HCT116 (cell line): ENCODE results near the gene FAM151B. TPM values are rescaled to one million over a fixed set of nuclear protein-coding genes. Genes with fewer than 3 reads are reported as not detected.

Experiments
- ATAC-seq: fragments of 200-7000 bp; cut with Tn5 transposase; 2 replicates; pipeline ENCODE4 v1.9.1; 2020; ENCODE audit warnings: mild to moderate bottlenecking, moderate library complexity
- BruUV-seq: library from RNA; stranded (reverse); fragments of 400-500 nt; replicated peaks from 2 replicates; lab custom pipeline; 2021; lab: Mats Ljungman, UMichigan
- CTCF ChIA-PET: fragments of 300-600 bp; sonication (Branson Sonifier 250); formaldehyde crosslinking; loops from one replicate; lab custom pipeline; 2021; ENCODE audit warnings: antibody characterized with exemption; lab: Charles Lee
- POLR2A ChIA-PET: fragments of 300-600, 350-600 bp; sonication (Branson Sonifier 250); formaldehyde crosslinking; loops from one replicate; lab custom pipeline; 2021; ENCODE audit warnings: antibody characterized with exemption; lab: Charles Lee
- RAD21 ChIA-PET, 2 experiments: fragments of 300-600 bp; sonication (Branson Sonifier 250); formaldehyde crosslinking; loops; one replicate each; lab custom pipeline; 2023; ENCODE audit warnings: low total read pairs in 2 of 2; ENCODE audit not compliant: uncharacterized antibody in 2 of 2, unreplicated experiment in 2 of 2, low non-redundant PET in 1 of 2; lab: Charles Lee
- DNase-seq: peaks from one replicate; pipeline ENCODE4 v3.0.0-alpha.2; 2010; ENCODE audit warnings: low read depth, low spot score
- H2AFZ ChIP-seq: fragments of 200-600 bp; shearing (Covaris generic), sonication (generic); 2 replicates; pipeline ENCODE4 v1.6.1; 2017; ENCODE audit warnings: low read depth, mixed run types, mixed read lengths, antibody characterized with exemption, low read length; ENCODE audit not compliant: poor library complexity, severe bottlenecking
- H3K27ac ChIP-seq: 2 replicates; pipeline ENCODE4 v1.5.1; 2012; ENCODE audit warnings: low read depth, low read length
- H3K27me3 ChIP-seq: fragments of 200-600 bp; sonication (generic); 2 replicates; pipeline ENCODE4 v1.6.1; 2016; ENCODE audit warnings: mixed run types, low read length, mixed read lengths; ENCODE audit not compliant: insufficient read depth
- H3K36me3 ChIP-seq, 2 experiments: fragments of 200-500 bp in 1 of 2; fragments of 200-600 bp in 1 of 2; sonication (Bioruptor generic) in 1 of 2; sonication (generic) in 1 of 2; 2 replicates each; pipeline versions ENCODE4 v1.5.1 to v1.6.1; 2014 to 2016; ENCODE audit warnings: low read length in 2 of 2, inconsistent platforms in 1 of 2, mixed read lengths in 1 of 2, mixed run types in 1 of 2; ENCODE audit not compliant: insufficient read depth in 2 of 2, control insufficient read depth in 1 of 2
- H3K4me1 ChIP-seq, 2 experiments: fragments of 200-600 bp in 1 of 2; sonication (generic) in 1 of 2; 2 replicates each; pipeline versions ENCODE4 v1.5.1 to v1.6.1; 2012 to 2017; ENCODE audit warnings: low read length in 2 of 2, inconsistent platforms in 1 of 2, mild to moderate bottlenecking in 1 of 2, mixed read lengths in 1 of 2, mixed run types in 1 of 2, moderate library complexity in 1 of 2; ENCODE audit not compliant: insufficient read depth in 2 of 2, control insufficient read depth in 1 of 2
- H3K4me2 ChIP-seq: fragments of 200-600 bp; sonication (generic); 2 replicates; pipeline ENCODE4 v1.6.1; 2017; ENCODE audit warnings: mixed run types, low read length, mixed read lengths
- H3K4me3 ChIP-seq, 2 experiments: fragments of 200-600 bp in 1 of 2; sonication (generic) in 1 of 2; replicated peaks in 1 of 2; 2 replicates each; pipeline ENCODE4 v1.5.1; 2011 to 2016; ENCODE audit warnings: low read length in 2 of 2, control low read depth in 1 of 2, low read depth in 1 of 2, mild to moderate bottlenecking in 1 of 2, mixed read lengths in 1 of 2, mixed run types in 1 of 2
- H3K79me2 ChIP-seq: fragments of 200-600 bp; sonication (generic); 2 replicates; pipeline ENCODE4 v1.6.1; 2017; ENCODE audit warnings: mild to moderate bottlenecking, mixed run types, low read length, moderate library complexity, mixed read lengths; ENCODE audit not compliant: insufficient read depth
- H3K9ac ChIP-seq: fragments of 200-600 bp; sonication (generic); 2 replicates; pipeline ENCODE4 v1.6.1; 2016; ENCODE audit warnings: low read length, mixed read lengths
- H3K9me2 ChIP-seq: fragments of 200-600 bp; sonication (generic), shearing (Covaris generic); 2 replicates; pipeline ENCODE4 v1.6.1; 2017; ENCODE audit warnings: mixed run types, mild to moderate bottlenecking, moderate library complexity; ENCODE audit not compliant: insufficient read depth
- H3K9me3 ChIP-seq, 2 experiments: fragments of 200-500 bp in 1 of 2; fragments of 200-600 bp in 1 of 2; sonication (Bioruptor generic) in 1 of 2; sonication (generic) in 1 of 2; 2 replicates each; pipeline ENCODE4 v1.6.1; 2014 to 2017; ENCODE audit warnings: low read length in 2 of 2, mixed read lengths in 2 of 2, inconsistent platforms in 1 of 2, low read depth in 1 of 2, mild to moderate bottlenecking in 1 of 2, mixed run types in 1 of 2, moderate library complexity in 1 of 2; ENCODE audit not compliant: control insufficient read depth in 1 of 2, insufficient read depth in 1 of 2
- H4K20me1 ChIP-seq: fragments of 200-600 bp; sonication (generic), shearing (Covaris generic); 2 replicates; pipeline ENCODE4 v1.6.1; 2017; ENCODE audit warnings: mixed run types, mild to moderate bottlenecking, moderate library complexity; ENCODE audit not compliant: insufficient read depth
- CBX3 ChIP-seq: IDR thresholded peaks from 2 replicates; pipeline ENCODE4 v1.6.1; 2012; ENCODE audit warnings: low read depth
- CTCF ChIP-seq, 3 experiments: fragments of 200-600 bp in 1 of 3; sonication (generic) in 1 of 3; IDR thresholded peaks in 2 of 3; conservative IDR thresholded peaks in 1 of 3; 2 replicates each; pipeline ENCODE4 v1.5.1; 2012 to 2017; ENCODE audit warnings: low read depth in 2 of 3, low read length in 2 of 3, antibody characterized with exemption in 1 of 3, borderline replicate concordance in 1 of 3, control low read depth in 1 of 3, mild to moderate bottlenecking in 1 of 3, mixed read lengths in 1 of 3, mixed run types in 1 of 3, moderate library complexity in 1 of 3; ENCODE audit not compliant: insufficient read depth in 1 of 3
- EZH2 ChIP-seq: fragments of 200-600 bp; sonication (generic); IDR thresholded peaks from 2 replicates; pipeline ENCODE4 v1.6.1; 2017; ENCODE audit warnings: antibody characterized with exemption, mixed run types
- EZH2phosphoT487 ChIP-seq: fragments of 200-600 bp; IDR thresholded peaks from 2 replicates; pipeline ENCODE4 v1.6.1; 2018; ENCODE audit warnings: antibody characterized with exemption, borderline replicate concordance
- FOSL1 ChIP-seq: IDR thresholded peaks from 2 replicates; pipeline ENCODE4 v1.6.1; 2012; ENCODE audit warnings: low read depth
- POLR2A ChIP-seq: IDR thresholded peaks from 2 replicates; pipeline ENCODE4 v1.7.0; 2011; ENCODE audit warnings: borderline replicate concordance; ENCODE audit not compliant: insufficient read depth, insufficient read length; ENCODE audit errors: extremely low read depth
- REST ChIP-seq: IDR thresholded peaks from 2 replicates; pipeline ENCODE4 v1.6.1; 2012; ENCODE audit warnings: low read depth
- SIN3A ChIP-seq: IDR thresholded peaks from 2 replicates; pipeline ENCODE4 v1.6.1; 2012; ENCODE audit warnings: low read depth
- SP1 ChIP-seq: IDR thresholded peaks from 2 replicates; pipeline ENCODE4 v1.6.1; 2012; ENCODE audit warnings: low read depth
- intact Hi-C: fragments of 100-400 bp; cut with micrococcal nuclease; formaldehyde crosslinking; loops from 2 replicates; pipeline ENCODE4 v1.10.0; 2022
- total RNA-seq: library from RNA; stranded (reverse); gene quantifications from one replicate; pipeline ENCODE4 v1.2.1, GENCODE V29; 2021; ENCODE audit not compliant: unreplicated experiment

FAM151B gene
- total RNA-seq, 1 experiment from 2014 or later: 1.2 TPM

GRCh38 chr5:80559244-80559643 is 71.3 kb downstream of the FAM151B start:
- DNase-seq (no peak), ATAC-seq (no peak)
- H3K9ac ChIP-seq: no peak overlapping the region
- H3K4me1 ChIP-seq: no peaks in the 10 kb centered on the region
- H3K36me3 ChIP-seq: no peaks in the 10 kb centered on the region
- ChIA-PET RAD21 (no interaction called here), CTCF (no interaction called here), POLR2A (no interaction called here)
- H3K9me2 ChIP-seq: no peaks in the 10 kb centered on the region
- H3K27me3 ChIP-seq: no peaks in the 10 kb centered on the region
- no peaks in the 10 kb centered on the region for H3K79me2 ChIP-seq
- H3K9me3 ChIP-seq: no peaks in the 10 kb centered on the region
- no peaks in the 10 kb centered on the region for H4K20me1 ChIP-seq
- intact Hi-C loops: no loop called here
- H3K4me3 ChIP-seq: no peak overlapping the region
- TF ChIP-seq SIN3A: no peak
- TF ChIP-seq EZH2phosphoT487: no peak
- TF ChIP-seq SP1: no peak
- TF ChIP-seq CTCF (IDR thresholded peaks at IDR 0.05 in 2 of 3, conservative IDR thresholded peaks at IDR 0.05 in 1 of 3; ENCODE audit: borderline replicate concordance in 1 of 3, insufficient read depth in 1 of 3, low read depth in 2 of 3, low read length in 2 of 3): no peak
- no peak for TF ChIP-seq POLR2A
- no peak for TF ChIP-seq FOSL1
- TF ChIP-seq REST: no peak
- TF ChIP-seq CBX3: no peak
- TF ChIP-seq EZH2: no peak
- no peak overlapping the region for H3K27ac ChIP-seq
- no peak overlapping the region for H2AFZ ChIP-seq
- no TSS peak for BruUV-seq
- no peak overlapping the region for H3K4me2 ChIP-seq
